Panc1 (cell line): ENCODE data around the gene NOL9. TPM values are rescaled to one million over a fixed set of nuclear protein-coding genes. Genes with fewer than 3 reads are reported as not detected.

Experiments
- ATAC-seq: fragments of 200-7000 bp; cut with Tn5 transposase; 2 replicates; pipeline ENCODE4 v1.9.1; 2020; ENCODE audit warnings: mild to moderate bottlenecking, moderate library complexity
- BruUV-seq: library from RNA; stranded (reverse); fragments of 400-500 nt; replicated peaks from 2 replicates; lab custom pipeline; 2021; lab: Mats Ljungman, UMichigan
- CTCF ChIA-PET: fragments of 300-600 bp; sonication (Branson Sonifier 250); formaldehyde crosslinking; loops from one replicate; lab custom pipeline; 2022; ENCODE audit warnings: antibody characterized with exemption; lab: Charles Lee
- POLR2A ChIA-PET: fragments of 300-600 bp; sonication (Branson Sonifier 250); formaldehyde crosslinking; loops from one replicate; lab custom pipeline; 2022; ENCODE audit warnings: antibody characterized with exemption; lab: Charles Lee
- DNase-seq: peaks from one replicate; pipeline ENCODE4 v3.0.0-alpha.2; 2010; ENCODE audit warnings: low read depth, low spot score
- H3K27ac ChIP-seq: 2 replicates; pipeline ENCODE4 v1.5.1; 2011; ENCODE audit warnings: mild to moderate bottlenecking, low read length, inconsistent platforms
- H3K27me3 ChIP-seq: fragments of 200-500 bp; sonication (Bioruptor generic); 2 replicates; pipeline ENCODE4 v1.6.0; 2014; ENCODE audit warnings: low read length, inconsistent platforms; ENCODE audit not compliant: control insufficient read depth, insufficient read depth
- H3K36me3 ChIP-seq: fragments of 200-500 bp; sonication (Bioruptor generic); 2 replicates; pipeline ENCODE4 v1.5.1; 2014; ENCODE audit warnings: inconsistent platforms, mild to moderate bottlenecking, low read length, moderate library complexity; ENCODE audit not compliant: control insufficient read depth, insufficient read depth
- H3K4me1 ChIP-seq: 2 replicates; pipeline ENCODE4 v1.5.1; 2011; ENCODE audit warnings: inconsistent platforms, mild to moderate bottlenecking, low read length, moderate library complexity; ENCODE audit not compliant: control insufficient read depth, insufficient read depth
- H3K4me3 ChIP-seq, 2 experiments: 2 replicates each; pipeline ENCODE4 v1.5.1; 2011 to 2012; ENCODE audit warnings: low read depth in 2 of 2, low read length in 2 of 2, mild to moderate bottlenecking in 2 of 2, inconsistent platforms in 1 of 2, moderate library complexity in 1 of 2
- H3K9me3 ChIP-seq: fragments of 200-500 bp; sonication (Bioruptor generic); 2 replicates; pipeline ENCODE4 v1.5.1; 2014; ENCODE audit warnings: low read depth, mild to moderate bottlenecking, inconsistent platforms, low read length, moderate library complexity; ENCODE audit not compliant: control insufficient read depth, insufficient read depth
- POLR2AphosphoS5 ChIP-seq: IDR thresholded peaks from 2 replicates; pipeline ENCODE4 v1.6.1; 2012; ENCODE audit warnings: mild to moderate bottlenecking, low read depth, low read length, moderate library complexity
- REST ChIP-seq, 2 experiments: IDR thresholded peaks; 2 replicates each; pipeline ENCODE4 v1.6.1; 2011 to 2012; ENCODE audit warnings: low read depth in 2 of 2, control low read depth in 1 of 2, low read length in 1 of 2, mild to moderate bottlenecking in 1 of 2, moderate library complexity in 1 of 2; ENCODE audit not compliant: insufficient read depth in 1 of 2
- SIN3A ChIP-seq: IDR thresholded peaks from 2 replicates; pipeline ENCODE4 v1.6.1; 2012; ENCODE audit warnings: low read depth, mild to moderate bottlenecking, low read length, moderate library complexity, borderline replicate concordance; ENCODE audit not compliant: insufficient read depth
- TCF7L2 ChIP-seq: IDR thresholded peaks from 2 replicates; pipeline ENCODE4 v1.6.1; 2011; ENCODE audit warnings: mild to moderate bottlenecking, low read depth, low read length, inconsistent platforms
- in situ Hi-C: cut with HindIII; loops from 2 replicates; pipeline ENCODE4 v1.10.0; 2016; ENCODE audit warnings: low sequenced_read_pairs, low pct_unique_long_range_greater_than_20kb
- intact Hi-C: fragments of 100-400 bp; cut with micrococcal nuclease; formaldehyde crosslinking; loops from one replicate; pipeline ENCODE4 v1.10.0; 2022; ENCODE audit not compliant: unreplicated experiment
- total RNA-seq: library from RNA; stranded (reverse); gene quantifications from one replicate; pipeline ENCODE4 v1.2.1, GENCODE V29; 2021; ENCODE audit not compliant: unreplicated experiment
- TF ChIP-seq, protein P1 (sequence below): fragments of 450-650 bp; IDR thresholded peaks from 2 replicates; pipeline ENCODE4 v1.5.1; 2017; ENCODE audit warnings: mild to moderate bottlenecking

Gene NOL9
- total RNA-seq, 1 experiment from 2014 or later = 46.4 TPM

- no peaks in the 10 kb centered on the region for H3K4me1 ChIP-seq
- H3K4me3 ChIP-seq = no peak overlapping the region
- TF ChIP-seq SIN3A (no peak), POLR2AphosphoS5 (no peak), TCF7L2 (no peak), REST (IDR thresholded peaks at IDR 0.05; ENCODE audit: insufficient read depth in 1 of 2, low read depth in 2 of 2, low read length in 1 of 2) (no peak)
- TF ChIP-seq, protein P1, sequence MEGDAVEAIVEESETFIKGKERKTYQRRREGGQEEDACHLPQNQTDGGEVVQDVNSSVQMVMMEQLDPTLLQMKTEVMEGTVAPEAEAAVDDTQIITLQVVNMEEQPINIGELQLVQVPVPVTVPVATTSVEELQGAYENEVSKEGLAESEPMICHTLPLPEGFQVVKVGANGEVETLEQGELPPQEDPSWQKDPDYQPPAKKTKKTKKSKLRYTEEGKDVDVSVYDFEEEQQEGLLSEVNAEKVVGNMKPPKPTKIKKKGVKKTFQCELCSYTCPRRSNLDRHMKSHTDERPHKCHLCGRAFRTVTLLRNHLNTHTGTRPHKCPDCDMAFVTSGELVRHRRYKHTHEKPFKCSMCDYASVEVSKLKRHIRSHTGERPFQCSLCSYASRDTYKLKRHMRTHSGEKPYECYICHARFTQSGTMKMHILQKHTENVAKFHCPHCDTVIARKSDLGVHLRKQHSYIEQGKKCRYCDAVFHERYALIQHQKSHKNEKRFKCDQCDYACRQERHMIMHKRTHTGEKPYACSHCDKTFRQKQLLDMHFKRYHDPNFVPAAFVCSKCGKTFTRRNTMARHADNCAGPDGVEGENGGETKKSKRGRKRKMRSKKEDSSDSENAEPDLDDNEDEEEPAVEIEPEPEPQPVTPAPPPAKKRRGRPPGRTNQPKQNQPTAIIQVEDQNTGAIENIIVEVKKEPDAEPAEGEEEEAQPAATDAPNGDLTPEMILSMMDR = no peak
- H3K27ac ChIP-seq = no peak overlapping the region
- H3K9me3 ChIP-seq = no peaks in the 10 kb centered on the region
- intact Hi-C loops = loop anchor here (5.0 kb wide), 1 partner anchor 230 kb away; no protein-coding TSS in a partner anchor
- ATAC-seq (no peak), DNase-seq (no peak)
- no TSS peak for BruUV-seq
- no peaks in the 10 kb centered on the region for H3K36me3 ChIP-seq
- H3K27me3 ChIP-seq = no peaks in the 10 kb centered on the region
- in situ Hi-C loops = no loop called here
- CTCF ChIA-PET = no interaction called here
- POLR2A ChIA-PET = no interaction called here
Observed at GRCh38 chr1:6477039-6477820, 77.1 kb downstream of the NOL9 start.

DNA sequence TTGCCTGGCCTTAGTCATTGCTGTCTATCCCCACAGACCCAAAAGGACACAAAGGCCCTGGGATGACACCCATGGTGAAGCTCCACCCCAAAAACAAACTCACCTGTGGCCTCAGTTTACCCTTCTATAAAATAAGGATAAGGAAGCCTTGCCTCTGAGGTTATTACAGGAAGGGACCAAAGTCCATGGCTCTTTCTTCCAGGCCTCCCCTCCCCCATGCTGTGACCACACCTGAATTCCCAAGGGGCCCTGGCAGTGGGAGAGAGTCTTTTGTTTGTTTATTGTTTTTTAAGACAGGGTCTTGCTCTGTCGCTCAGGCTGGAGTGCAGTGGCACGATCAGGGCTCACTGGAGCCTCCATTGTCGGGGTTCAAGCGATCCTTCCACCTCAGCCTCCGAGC, 77.8 kb downstream of the NOL9 start:
- ATAC-seq (no peak), DNase-seq (no peak)
- H3K9me3 ChIP-seq = no peaks in the 10 kb centered on the region
- no TSS peak for BruUV-seq
- no peaks in the 10 kb centered on the region for H3K27me3 ChIP-seq
- ChIA-PET CTCF (interaction anchor here (1.0 kb wide), 1 partner anchor 13 kb away, joined by 4 read pairs; no protein-coding TSS in a partner anchor), POLR2A (no interaction called here)
- TF ChIP-seq TCF7L2 (no peak), SIN3A (no peak), REST (IDR thresholded peaks at IDR 0.05; ENCODE audit: insufficient read depth in 1 of 2, low read depth in 2 of 2, low read length in 1 of 2) (no peak), POLR2AphosphoS5 (no peak)
- TF ChIP-seq, protein P1 = no peak
- H3K4me3 ChIP-seq = no peak overlapping the region
- H3K27ac ChIP-seq = no peak overlapping the region
- H3K36me3 ChIP-seq = no peaks in the 10 kb centered on the region
- intact Hi-C loops = loop anchor here (5.0 kb wide), 1 partner anchor 229 kb away; no protein-coding TSS in a partner anchor
- H3K4me1 ChIP-seq = no peaks in the 10 kb centered on the region
- in situ Hi-C loops = no loop called here
